ENCODE measurements around the gene GPD2. TPM values are rescaled to one million over a fixed set of nuclear protein-coding genes. Genes with fewer than 3 reads are reported as not detected.
A peak's percentile ranks its signal among the peaks of the same experiment; 100 is the strongest.

Gene GPD2
- total and polyA plus RNA-seq, 2 of the 8 experiments (the other 6 are each of a cell fraction or from before 2014, with no cell fraction given), result 8.4 to 43.1 TPM

DNA sequence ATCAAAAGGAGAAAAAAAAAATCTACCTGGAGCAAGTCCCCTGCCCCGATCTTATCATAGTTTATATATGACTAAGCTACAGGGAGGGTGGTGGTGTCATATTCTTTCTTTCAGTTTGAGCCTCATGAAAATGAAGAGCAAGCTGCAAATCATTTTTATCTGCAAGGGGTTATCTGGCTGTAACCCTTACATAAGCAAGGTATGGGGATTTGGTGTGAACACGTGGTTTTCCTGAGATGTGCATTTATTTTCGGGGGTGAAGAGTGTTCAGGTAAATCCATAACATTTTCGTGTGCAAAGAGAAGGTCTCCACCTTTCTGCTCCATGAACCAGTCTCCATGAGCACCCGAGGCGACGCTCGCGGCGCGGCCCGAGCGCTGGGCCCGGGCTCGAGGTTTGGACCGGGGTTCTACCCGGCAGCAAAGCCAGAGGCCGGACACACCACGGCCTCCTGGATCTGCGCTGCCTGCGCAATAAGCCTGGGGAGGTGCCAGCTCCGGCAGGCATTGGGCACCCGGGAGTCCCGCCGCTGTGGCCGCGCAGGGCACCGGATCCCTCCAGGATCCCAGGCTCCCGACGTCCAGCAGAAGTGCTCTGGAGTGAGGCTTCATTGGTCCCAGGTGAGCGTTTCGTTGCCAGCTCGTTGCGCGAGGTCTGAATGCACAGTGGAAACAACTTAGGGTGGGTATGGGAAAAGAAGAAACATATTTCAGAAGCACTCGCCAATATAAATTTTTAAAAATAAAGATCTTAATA lies 36.1 kb upstream of the GPD2 start (continued):
- TF ChIP-seq RAD21 (IDR thresholded peaks at IDR 0.05 in 1 of 2, conservative IDR thresholded peaks at IDR 0.05 in 1 of 2; ENCODE audit: low read depth in 2 of 2, low read length in 2 of 2), result peak; percentile 11 to 14; a peak in 2 of 4 replicates
- no peak for TF ChIP-seq GTF2F1 (IDR thresholded peaks at IDR 0.05; ENCODE audit: borderline replicate concordance, low read depth, low read length)
- TF ChIP-seq CTBP2 (IDR thresholded peaks at IDR 0.05; ENCODE audit: borderline replicate concordance, insufficient read depth, insufficient read length, low read length), result peak; percentile 52
- TF ChIP-seq RXRA (IDR thresholded peaks at IDR 0.05; ENCODE audit: insufficient read depth, low read depth, low read length), result no peak
- 0 out of 4 replicates have a peak, but pooled peaks of 1 of the 2 experiments have one; percentile 18 for TF ChIP-seq HDAC2 (IDR thresholded peaks at IDR 0.05; ENCODE audit: borderline replicate concordance in 1 of 2, low read depth in 2 of 2, low read length in 2 of 2)
- no peak for TF ChIP-seq CREB1 (IDR thresholded peaks at IDR 0.05)
- TF ChIP-seq MAX (IDR thresholded peaks at IDR 0.05), result peak; percentile 41; the same call in 1 of the 2 replicates
- TF ChIP-seq, protein P1, sequence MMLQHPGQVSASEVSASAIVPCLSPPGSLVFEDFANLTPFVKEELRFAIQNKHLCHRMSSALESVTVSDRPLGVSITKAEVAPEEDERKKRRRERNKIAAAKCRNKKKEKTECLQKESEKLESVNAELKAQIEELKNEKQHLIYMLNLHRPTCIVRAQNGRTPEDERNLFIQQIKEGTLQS (IDR thresholded peaks at IDR 0.05; ENCODE audit: insufficient read depth, low read depth, low read length), result no peak
- TF ChIP-seq RBBP5 (IDR thresholded peaks at IDR 0.05; ENCODE audit: borderline replicate concordance, low read depth, low read length), result peak; percentile 100
- TF ChIP-seq CHD2 (IDR thresholded peaks at IDR 0.05; ENCODE audit: low read length), result no peak
- TF ChIP-seq BCL11A (IDR thresholded peaks at IDR 0.05; ENCODE audit: low read depth in 2 of 2, low read length in 2 of 2), result no peak
- peak; percentile 29; the same call in 1 of the 2 replicates for TF ChIP-seq E2F6 (IDR thresholded peaks at IDR 0.05)
- peak; percentile 46; the same call in 1 of the 2 replicates for TF ChIP-seq TAF1 (IDR thresholded peaks at IDR 0.05; ENCODE audit: low read depth, low read length)
- TF ChIP-seq, protein P2, sequence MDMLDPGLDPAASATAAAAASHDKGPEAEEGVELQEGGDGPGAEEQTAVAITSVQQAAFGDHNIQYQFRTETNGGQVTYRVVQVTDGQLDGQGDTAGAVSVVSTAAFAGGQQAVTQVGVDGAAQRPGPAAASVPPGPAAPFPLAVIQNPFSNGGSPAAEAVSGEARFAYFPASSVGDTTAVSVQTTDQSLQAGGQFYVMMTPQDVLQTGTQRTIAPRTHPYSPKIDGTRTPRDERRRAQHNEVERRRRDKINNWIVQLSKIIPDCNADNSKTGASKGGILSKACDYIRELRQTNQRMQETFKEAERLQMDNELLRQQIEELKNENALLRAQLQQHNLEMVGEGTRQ (IDR thresholded peaks at IDR 0.05; ENCODE audit: low read length), result no peak
- no peak for TF ChIP-seq EZH2 (IDR thresholded peaks at IDR 0.05; ENCODE audit: low read depth, low read length, severe bottlenecking)
- peak; percentile 28; the same call in 1 of the 2 replicates for TF ChIP-seq CEBPB (IDR thresholded peaks at IDR 0.05; ENCODE audit: low read depth, low read length)
- TF ChIP-seq TCF12 (IDR thresholded peaks at IDR 0.05; ENCODE audit: low read depth, low read length), result no peak
- no peak for TF ChIP-seq TEAD4 (IDR thresholded peaks at IDR 0.05; ENCODE audit: low read depth, low read length)
- TF ChIP-seq YY1 (IDR thresholded peaks at IDR 0.05; ENCODE audit: low read depth, low read length), result 0 out of 2 replicates have a peak, but pooled peaks have one; percentile 24

Measured in H1 (cell line).